ENCODE results near the gene MUC4. TPM values are rescaled to one million over a fixed set of nuclear protein-coding genes. Genes with fewer than 3 reads are reported as not detected.
A peak's percentile ranks its signal among the peaks of the same experiment; 100 is the strongest.

Gene MUC4
- total RNA-seq, 6 donors from 2014 or later: 4.6 to 75.4 (median 11.3) TPM

DNA sequence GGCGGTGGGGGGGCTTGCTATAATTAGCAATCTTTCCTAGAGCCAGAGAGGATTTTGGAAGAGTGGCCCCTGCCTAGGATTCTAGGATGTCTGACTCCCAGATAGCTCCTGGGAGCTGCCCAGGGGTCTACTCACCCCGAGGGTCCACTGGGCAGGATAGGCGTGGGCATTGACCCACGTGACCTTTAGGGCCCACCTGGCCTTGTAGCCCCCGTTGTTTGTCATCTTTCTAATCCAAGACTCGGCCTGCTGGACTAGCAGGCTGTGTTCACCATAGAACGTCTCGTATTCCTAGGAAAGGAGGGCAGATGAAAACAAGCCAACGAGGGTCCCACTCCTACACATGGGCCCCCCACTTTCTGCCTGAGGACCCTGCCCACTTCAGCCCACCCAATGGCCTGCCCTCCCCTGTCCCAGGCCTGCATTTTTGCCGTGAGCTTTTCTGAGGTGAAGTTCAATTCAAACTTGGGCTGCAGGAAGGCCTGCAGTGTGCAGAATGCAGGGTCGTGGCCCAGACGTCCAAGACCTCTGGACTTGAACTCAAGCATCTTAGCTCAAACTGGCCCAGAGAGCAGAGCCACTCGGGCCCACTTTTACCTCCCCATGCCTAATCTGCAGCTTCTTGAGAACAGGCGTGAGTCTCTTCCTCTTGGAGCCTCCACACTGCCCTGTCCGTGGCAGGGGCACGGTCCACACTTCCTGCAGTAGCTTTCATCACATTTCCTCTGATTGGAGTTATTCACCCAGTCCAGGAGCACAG lies 41.5 kb downstream of the MUC4 start:
- H3K4me3 ChIP-seq: no peak overlapping the region
- H3K27ac ChIP-seq: no peak overlapping the region
- ATAC-seq (ENCODE audit: low FRiP score in 2 of 2): no peak
- no peak for TF ChIP-seq EP300 (IDR thresholded peaks at IDR 0.05)
- TF ChIP-seq POLR2A (IDR thresholded peaks at IDR 0.05): no peak
- no peak for TF ChIP-seq POLR2AphosphoS5 (IDR thresholded peaks at IDR 0.05)
- H3K27me3 ChIP-seq: no peaks in the 10 kb centered on the region
- DNase-seq: peak in 1 of 2 donors; percentile 12
- no peaks in the 10 kb centered on the region for H3K36me3 ChIP-seq
- no peaks in the 10 kb centered on the region for H3K4me1 ChIP-seq
- no peaks in the 10 kb centered on the region for H3K9me3 ChIP-seq
- WGBS, 2 donors: 78% methylated on average over 13 to 16 of the region's 16 CpGs

DNA sequence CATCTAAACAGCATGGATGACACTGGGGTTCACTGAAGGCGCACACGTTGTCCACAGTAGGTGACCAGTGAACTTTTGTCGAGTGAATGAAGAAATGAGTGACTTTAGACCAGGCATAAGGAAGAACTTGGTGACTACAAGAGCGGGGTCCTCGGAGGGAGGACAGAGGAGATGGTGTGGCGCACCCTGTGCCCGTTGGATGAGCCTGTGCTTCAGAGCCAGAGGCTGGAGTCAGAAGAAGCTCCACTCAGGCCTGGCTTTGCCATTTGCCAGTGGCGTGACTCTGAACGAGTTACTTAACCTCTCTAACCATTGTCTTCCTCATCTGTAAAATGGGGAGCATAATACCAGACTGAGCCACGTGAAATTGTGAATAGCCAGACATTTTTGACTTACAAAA lies 42.2 kb downstream of the MUC4 start:
- DNase-seq: no peak
- WGBS, 2 donors: 95 to 96% methylated on average over 10 of the region's 10 CpGs

DNA sequence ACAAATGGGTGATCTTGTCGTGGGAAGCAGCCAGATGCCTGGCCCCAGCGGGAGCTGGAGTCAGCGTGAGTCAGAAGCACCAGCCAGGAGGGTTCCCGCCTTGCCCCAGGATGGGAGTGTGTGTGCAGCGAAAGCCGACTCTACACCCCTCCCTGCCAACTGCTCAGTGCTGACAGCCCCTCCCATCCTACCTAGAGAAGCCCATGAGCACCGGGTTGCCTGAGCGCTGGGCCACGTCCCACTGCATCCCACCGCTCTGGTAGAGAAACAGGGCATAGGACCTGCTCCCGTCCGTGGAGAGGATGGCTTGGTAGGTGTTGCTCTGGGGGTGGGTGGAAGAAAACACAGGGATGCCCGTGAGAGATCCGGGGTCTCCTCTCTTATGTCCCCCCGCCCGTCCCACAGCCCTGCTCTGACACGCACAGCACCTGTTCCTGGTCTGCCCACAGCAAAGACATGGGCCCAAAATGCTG lies 42.9 kb downstream of the MUC4 start:
- 73 to 79% methylated on average over 7 to 17 of the region's 17 CpGs for whole genome bisulfite sequencing, 2 donors
- no peaks in the 10 kb centered on the region for H3K9me3 ChIP-seq
- ATAC-seq (ENCODE audit: low FRiP score in 2 of 2): no peak

More for the DNA sequence above, 42.2 kb downstream of the MUC4 start:
- no peak for ATAC-seq (ENCODE audit: low FRiP score in 2 of 2)
- Histone ChIP-seq H3K4me3 (no peak overlapping the region), H3K27me3 (no peaks in the 10 kb centered on the region), H3K36me3 (no peaks in the 10 kb centered on the region), H3K4me1 (no peaks in the 10 kb centered on the region), H3K9me3 (no peaks in the 10 kb centered on the region), H3K27ac (no peak overlapping the region)
- no peak for TF ChIP-seq POLR2A (IDR thresholded peaks at IDR 0.05)
- TF ChIP-seq, protein P1, sequence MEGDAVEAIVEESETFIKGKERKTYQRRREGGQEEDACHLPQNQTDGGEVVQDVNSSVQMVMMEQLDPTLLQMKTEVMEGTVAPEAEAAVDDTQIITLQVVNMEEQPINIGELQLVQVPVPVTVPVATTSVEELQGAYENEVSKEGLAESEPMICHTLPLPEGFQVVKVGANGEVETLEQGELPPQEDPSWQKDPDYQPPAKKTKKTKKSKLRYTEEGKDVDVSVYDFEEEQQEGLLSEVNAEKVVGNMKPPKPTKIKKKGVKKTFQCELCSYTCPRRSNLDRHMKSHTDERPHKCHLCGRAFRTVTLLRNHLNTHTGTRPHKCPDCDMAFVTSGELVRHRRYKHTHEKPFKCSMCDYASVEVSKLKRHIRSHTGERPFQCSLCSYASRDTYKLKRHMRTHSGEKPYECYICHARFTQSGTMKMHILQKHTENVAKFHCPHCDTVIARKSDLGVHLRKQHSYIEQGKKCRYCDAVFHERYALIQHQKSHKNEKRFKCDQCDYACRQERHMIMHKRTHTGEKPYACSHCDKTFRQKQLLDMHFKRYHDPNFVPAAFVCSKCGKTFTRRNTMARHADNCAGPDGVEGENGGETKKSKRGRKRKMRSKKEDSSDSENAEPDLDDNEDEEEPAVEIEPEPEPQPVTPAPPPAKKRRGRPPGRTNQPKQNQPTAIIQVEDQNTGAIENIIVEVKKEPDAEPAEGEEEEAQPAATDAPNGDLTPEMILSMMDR (IDR thresholded peaks at IDR 0.05): no peak
- no peak for TF ChIP-seq POLR2AphosphoS5 (IDR thresholded peaks at IDR 0.05)
- no peak for TF ChIP-seq EP300 (IDR thresholded peaks at IDR 0.05)

DNA sequence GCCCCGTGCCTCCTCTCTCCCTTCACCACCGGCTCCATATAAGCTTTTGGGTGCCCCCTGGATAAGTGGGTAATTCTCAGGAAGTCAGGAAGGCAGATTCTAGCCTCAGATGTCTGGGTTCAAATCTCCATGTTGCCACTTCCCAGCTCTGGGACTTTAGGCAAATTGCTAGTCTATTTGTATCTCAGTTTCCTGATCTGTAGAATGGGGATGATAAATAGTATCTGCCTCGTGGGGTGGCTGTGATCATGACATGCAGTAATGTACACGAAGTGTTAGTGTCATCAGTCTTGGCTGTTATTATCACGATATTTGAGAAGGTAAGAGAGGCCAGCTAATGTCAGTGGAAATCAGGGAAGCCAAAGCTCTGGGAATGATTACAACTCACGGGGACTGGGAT lies 43.3 kb downstream of the MUC4 start:
- DNase-seq (no peak), ATAC-seq (ENCODE audit: low FRiP score in 2 of 2) (no peak)
- Histone ChIP-seq H3K27ac (no peak overlapping the region), H3K9me3 (no peaks in the 10 kb centered on the region), H3K4me3 (no peak overlapping the region), H3K4me1 (no peaks in the 10 kb centered on the region), H3K27me3 (no peaks in the 10 kb centered on the region), H3K36me3 (no peaks in the 10 kb centered on the region)
- no peak for TF ChIP-seq POLR2AphosphoS5 (IDR thresholded peaks at IDR 0.05)
- TF ChIP-seq EP300 (IDR thresholded peaks at IDR 0.05): no peak
- TF ChIP-seq POLR2A (IDR thresholded peaks at IDR 0.05): no peak
- TF ChIP-seq, protein P1 (IDR thresholded peaks at IDR 0.05): no peak
- WGBS, 2 donors: 67 to 76% methylated on average over 6 of the region's 6 CpGs

More for the DNA sequence above, 42.9 kb downstream of the MUC4 start:
- H3K27me3 ChIP-seq: no peaks in the 10 kb centered on the region
- DNase-seq: peak in 1 of 2 donors; percentile 59
- TF ChIP-seq, protein P1 (IDR thresholded peaks at IDR 0.05): no peak
- TF ChIP-seq POLR2A (IDR thresholded peaks at IDR 0.05) (no peak), EP300 (IDR thresholded peaks at IDR 0.05) (no peak), POLR2AphosphoS5 (IDR thresholded peaks at IDR 0.05) (no peak)
- H3K4me1 ChIP-seq: no peaks in the 10 kb centered on the region
- H3K4me3 ChIP-seq: no peak overlapping the region
- no peaks in the 10 kb centered on the region for H3K36me3 ChIP-seq
- H3K27ac ChIP-seq: no peak overlapping the region

DNA sequence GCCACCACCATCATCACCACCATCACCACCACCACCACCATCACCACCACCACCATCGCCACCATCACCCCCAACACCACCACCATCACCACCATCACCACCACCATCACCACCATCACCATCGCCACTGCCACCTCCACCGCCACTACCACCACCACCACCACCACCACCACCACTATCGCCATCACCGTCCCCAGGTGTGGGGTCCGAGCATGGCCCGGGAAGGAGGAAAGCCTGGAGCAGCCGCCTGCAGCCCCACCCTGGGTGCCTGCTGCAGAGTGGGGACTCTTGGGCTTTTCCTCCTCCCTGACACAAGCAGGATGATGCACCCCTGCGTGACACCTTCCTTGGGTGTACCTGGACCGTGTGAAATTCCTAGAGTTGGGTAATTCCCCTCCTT lies 43.9 kb downstream of the MUC4 start:
- Histone ChIP-seq H3K27ac (no peak overlapping the region), H3K36me3 (no peaks in the 10 kb centered on the region), H3K4me3 (no peak overlapping the region), H3K4me1 (no peaks in the 10 kb centered on the region), H3K27me3 (no peaks in the 10 kb centered on the region), H3K9me3 (no peaks in the 10 kb centered on the region)
- TF ChIP-seq POLR2AphosphoS5 (IDR thresholded peaks at IDR 0.05) (no peak), EP300 (IDR thresholded peaks at IDR 0.05) (no peak), POLR2A (IDR thresholded peaks at IDR 0.05) (no peak)
- TF ChIP-seq, protein P1 (IDR thresholded peaks at IDR 0.05): no peak
- 73 to 77% methylated on average over 9 of the region's 10 CpGs for WGBS, 2 donors
- no peak for ATAC-seq (ENCODE audit: low FRiP score in 2 of 2)
- DNase-seq: peak in 1 of 2 donors; percentile 6

All from upper lobe of left lung (tissue), 6 donors.